ENCODE measurements around the gene CAP1.

Gene CAP1

DNA sequence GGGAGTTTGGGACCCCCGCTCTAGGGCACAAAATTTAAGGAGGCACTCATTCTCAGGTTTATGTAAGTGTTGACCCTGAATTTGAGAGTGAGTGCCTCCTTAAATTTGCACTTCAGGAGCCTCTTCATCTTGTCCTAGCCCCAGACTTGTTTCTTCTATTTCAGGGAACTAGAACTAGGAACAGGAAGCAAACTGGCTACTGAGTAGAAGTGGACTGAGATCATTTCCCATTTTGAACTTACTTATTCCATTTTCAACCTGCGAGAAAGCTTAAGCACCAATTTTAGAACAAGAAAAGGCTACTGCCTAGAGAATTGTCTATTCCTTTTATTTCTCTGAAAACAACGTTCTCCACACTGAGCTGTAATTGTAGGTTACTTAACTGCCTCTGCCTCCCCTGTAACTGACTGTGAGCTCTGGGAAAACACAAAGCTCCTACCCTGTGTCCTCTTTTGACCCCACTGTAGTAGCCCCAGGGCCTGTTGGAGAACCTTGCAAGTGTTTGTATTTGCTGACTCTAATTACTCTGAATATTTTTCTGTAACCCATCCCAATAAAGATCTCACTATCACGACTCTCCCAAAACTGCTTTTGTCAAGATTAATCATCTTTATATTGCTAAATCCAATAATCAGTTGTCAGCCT lies 54.1 kb downstream of the CAP1 start:
- DNase-seq (ENCODE audit: insufficient read length, low spot score), result no peak
- FAIRE-seq, result no peak

DNA sequence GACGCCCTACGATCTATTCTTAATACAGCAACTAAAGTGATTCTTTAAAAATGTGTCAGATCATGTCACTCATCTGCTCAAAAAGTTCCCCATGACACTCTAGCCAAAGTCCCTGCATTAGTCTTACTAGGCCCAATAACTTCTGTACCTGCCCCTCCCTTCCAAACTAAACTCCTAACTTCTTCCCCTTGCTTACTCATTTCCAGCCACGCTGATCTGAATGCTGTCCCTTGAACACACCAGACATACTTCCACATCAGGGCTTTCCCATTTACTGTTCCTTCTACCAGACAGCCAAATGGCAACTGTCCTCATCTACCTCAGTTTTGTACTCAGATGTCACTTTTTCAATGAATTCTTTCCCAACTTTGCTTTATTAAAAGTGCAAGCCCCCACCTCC lies 55.3 kb downstream of the CAP1 start:
- FAIRE-seq (no peak), DNase-seq (ENCODE audit: insufficient read length, low spot score) (no peak)

DNA sequence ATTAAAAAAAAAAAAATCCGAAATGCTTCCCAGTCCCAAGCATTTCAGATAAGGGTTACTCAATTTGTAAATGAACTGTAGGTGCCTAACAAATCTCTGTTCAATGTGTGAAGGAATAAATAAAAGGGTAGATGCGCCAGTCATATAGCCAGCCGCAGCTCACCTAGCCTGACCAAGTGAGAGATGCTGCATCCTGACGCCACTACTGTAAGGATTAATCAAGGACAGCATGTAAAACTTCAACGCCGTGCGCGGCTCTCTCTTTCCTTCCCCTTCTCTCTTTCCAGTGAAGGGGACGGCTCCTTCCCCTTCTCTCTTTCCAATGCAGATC lies 56.1 kb downstream of the CAP1 start:
- FAIRE-seq, result peak; percentile 35
- no peak for DNase-seq (ENCODE audit: insufficient read length, low spot score)

DNA sequence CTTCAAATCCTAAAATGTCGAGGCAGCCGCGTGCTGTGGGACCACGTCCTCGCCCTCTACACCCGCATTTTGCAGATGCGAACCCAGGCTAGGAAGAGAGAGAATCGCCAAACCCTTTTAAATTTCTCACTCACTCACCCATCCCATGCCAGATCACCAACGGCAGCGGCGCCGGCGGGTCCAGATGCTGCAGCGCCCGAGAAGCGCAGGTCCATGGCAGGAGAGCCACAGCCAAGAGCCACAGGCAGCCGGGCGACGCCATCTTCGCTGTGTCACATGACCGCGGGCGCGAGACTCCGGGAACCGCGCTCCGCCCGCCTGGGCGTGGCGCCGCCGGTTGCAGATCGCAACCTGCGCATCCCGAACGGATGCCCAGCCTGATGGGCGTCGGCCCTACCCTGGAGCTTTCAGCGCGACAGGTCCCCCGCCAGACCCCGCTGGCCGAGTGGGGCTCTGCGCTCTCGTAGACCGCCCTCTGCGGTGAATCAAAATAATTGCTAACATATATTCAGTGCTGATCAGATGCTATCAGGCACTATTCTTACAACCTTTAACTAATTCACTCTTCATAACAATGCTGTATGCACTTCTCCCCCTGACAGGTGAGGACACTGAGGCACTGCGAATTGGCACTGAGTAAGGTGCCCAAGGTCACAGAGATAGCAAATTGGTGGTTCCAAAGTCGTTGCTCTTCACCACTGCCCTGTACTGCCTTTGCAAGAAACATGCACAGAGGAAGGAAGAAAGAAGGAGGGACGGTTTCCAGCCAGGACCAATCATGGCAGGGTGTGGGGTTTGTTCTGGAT lies 56.7 kb downstream of the CAP1 start, which contains the start of gene PPT1:
Gene PPT1, minus strand, starts transcription at position 276 of the 806 bp plus-strand sequence. Its CDS starts 14 bp downstream, at position 262.
- DNase-seq (ENCODE audit: insufficient read length, low spot score) (peak; percentile 62), FAIRE-seq (peak; percentile 90)

DNA sequence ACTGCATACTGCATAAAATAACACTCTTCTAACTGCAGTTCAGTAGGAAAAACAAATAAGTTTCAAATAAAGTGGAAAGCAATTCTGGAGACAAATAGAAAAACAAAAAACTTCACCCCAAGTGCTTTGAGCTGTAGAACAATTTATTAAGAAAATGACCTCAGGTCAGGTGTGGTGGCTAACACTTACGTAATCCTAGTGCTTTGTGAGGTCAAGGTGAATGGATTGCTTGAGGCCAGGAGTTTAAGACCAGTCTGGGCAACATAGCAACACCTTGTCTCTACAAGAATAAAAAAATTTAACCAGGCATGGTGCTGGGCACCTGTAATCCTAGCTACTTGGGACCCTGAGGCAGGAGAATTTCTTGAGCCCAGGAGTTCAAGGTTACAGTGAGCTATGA lies 61.5 kb downstream of the CAP1 start:
- DNase-seq (ENCODE audit: insufficient read length, low spot score) (no peak), FAIRE-seq (no peak)

DNA sequence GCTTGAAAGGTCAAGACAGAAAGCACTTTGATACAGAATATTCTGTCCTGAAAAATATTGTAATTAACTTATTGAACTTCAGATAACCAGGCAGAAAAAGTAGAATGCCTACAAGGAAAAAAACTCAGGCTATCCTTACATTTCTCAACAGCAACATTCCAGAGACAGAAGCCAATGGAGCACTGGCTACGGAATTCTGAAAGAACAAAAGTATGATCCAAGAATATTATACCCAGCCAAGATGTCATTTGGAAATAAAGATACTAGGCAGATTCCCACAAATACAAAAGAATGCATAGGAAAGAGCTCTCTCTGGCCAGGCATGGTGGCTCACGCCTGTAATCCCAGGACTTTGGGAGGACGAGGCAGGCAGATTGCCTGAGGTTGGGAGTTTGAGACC lies 62.4 kb downstream of the CAP1 start:
- no peak for DNase-seq (ENCODE audit: insufficient read length, low spot score)
- peak; percentile 11 for FAIRE-seq

DNA sequence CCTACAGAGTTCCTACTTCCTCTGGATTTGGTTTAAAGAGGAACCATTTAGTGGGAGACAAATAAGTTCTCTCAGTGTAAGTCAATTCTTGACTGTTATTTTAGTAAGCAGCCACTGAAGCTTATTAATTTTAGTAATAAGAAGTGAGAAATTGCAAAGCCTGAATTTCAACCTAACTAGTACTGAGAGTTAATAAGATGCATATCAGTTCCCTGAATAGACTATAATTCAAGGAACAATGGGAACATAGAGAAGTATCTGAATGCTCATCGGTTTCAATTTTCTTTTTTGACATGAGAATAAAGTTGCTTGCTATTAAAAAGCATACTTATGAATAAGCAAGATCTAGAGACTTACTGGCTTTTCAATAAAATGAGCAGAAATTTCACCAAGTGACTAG lies 64.5 kb downstream of the CAP1 start:
- DNase-seq (ENCODE audit: insufficient read length, low spot score) (no peak), FAIRE-seq (no peak)

DNA sequence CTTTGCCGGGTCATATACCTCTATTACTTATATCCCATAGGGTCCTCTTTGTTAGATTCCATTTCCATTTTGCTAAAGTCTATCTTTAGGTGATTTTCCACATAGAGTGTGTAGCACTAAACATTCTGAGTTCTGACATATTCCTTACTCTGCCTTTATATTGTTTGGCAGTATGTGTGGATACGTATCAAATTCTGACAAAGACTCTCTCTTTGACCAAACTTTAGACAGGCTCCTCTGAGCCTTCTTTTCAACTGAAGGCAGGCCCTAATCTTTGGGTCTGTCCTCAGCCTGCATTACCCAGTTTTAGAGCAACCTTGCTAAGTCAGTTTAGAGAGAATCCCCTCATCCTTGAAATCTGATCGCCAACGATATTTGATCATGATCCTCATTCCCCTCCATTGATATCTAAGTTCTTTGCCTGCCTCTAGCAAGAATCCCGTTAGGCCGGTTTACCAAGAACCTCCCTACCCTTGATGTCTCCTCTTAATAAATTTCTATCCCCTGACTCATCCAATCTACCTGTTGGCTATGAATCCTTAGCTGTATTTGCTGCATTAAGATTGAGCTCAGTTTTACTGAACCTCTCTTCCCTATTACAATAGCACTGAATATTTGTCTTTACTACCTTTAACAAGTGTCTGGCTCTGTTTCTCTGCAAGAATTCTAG lies 66.9 kb downstream of the CAP1 start:
- no peak for DNase-seq (ENCODE audit: insufficient read length, low spot score)
- FAIRE-seq, result no peak

DNA sequence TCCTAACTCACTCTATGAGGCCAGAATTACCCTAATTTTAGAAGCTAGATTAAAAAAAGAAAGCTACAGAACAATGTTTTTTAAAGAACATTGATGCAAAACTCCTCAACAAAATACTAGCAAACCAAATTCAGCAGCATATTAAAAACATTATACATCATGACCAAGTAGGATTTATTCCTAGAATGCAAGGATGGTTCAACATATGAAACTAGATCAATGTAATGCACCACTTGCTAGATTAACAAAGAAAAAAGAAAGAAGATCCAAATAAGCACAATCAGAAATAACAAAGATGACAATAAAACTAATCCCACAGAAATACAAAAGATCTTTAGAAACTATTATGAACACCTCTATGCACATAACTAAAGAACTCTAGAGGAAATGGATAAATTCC lies 69.9 kb downstream of the CAP1 start:
- FAIRE-seq, result no peak

DNA sequence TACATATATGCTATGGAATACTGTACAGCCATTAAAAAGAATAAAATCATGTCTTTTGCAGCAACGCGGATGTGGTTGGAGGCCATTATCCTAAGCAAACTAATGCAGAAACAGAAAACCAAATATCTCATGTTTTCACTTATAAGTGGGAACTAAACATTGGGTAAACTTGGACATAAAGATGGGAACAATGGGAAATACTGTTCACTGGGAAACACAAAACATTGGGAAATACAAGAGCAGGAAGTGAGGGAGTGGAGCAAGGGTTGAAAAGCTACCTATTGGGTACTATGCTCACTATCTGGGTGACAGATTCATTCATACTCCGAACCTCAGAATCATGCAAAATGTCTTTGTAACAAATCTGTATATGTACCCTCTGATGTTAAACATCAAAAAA lies 73.9 kb downstream of the CAP1 start:
- no peak for FAIRE-seq

More for the DNA sequence above, 69.9 kb downstream of the CAP1 start:
- no peak for DNase-seq (ENCODE audit: insufficient read length, low spot score)

DNA sequence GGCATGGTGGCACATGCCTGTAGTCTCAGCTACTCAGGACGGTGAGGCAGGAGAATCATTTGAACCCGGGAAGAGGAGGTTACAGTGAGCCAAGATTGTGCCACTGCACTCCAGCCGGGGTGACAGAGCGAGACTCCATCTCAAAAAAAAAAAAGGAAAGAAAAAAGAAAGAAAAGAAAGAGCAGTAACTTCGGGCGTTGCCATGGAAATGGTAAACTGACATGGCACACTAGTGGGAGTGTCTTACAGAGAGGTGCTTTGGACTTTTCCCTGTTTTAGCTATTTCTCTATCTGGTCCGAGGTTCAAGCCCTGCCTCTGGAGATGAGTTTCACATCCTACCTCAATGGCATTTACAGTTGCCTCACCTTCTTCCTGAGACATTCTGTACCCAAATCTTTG lies 79.6 kb downstream of the CAP1 start:
- FAIRE-seq, result no peak

More for the DNA sequence above, 73.9 kb downstream of the CAP1 start:
- DNase-seq (ENCODE audit: insufficient read length, low spot score), result no peak

More for the DNA sequence above, 79.6 kb downstream of the CAP1 start:
- DNase-seq (ENCODE audit: insufficient read length, low spot score), result no peak

Data from GM19239 (cell line).